Choroid plexus epithelial cell (primary cell): ENCODE data around the gene FBXO21.
"Not testable (repeated sequence)": the region's sequence is repeated elsewhere in the genome, so short reads cannot be mapped to it uniquely, and the experiment has no call there.

Experiments
- DNase-seq: peaks from one replicate; pipeline ENCODE4 v3.0.0-alpha.2; 2010; ENCODE audit warnings: low read depth
- H3K4me3 ChIP-seq: 2 replicates; pipeline ENCODE4 v1.5.1; 2011; ENCODE audit warnings: low read depth, mild to moderate bottlenecking, control low read depth, low read length, moderate library complexity
- TF ChIP-seq, protein P1 (sequence below): conservative IDR thresholded peaks from 2 replicates; pipeline ENCODE4 v1.5.1; 2011; ENCODE audit warnings: low read depth, mild to moderate bottlenecking, control low read depth, inconsistent platforms, low read length, moderate library complexity

The FBXO21 gene

DNA sequence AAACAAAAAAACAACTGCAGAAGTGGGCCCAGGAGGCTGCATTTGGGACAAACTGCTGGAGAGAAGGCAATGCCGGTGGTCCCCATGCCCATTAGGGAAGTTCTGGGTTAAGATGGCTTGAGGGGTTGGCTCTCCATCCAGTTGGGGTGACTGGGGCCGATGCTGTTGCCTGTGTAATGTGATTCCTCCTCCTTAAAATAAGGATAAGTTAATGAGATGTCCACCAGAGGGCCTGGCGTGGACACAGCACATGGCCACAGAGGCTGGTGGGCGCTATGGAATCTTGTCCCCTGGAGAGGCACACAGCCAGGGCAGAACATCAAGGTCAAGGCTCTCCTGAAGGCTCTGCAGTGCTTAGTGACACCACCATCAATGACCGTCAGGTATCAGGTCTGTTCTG is 90.0 kb downstream of the FBXO21 start:
- TF ChIP-seq, protein P1, sequence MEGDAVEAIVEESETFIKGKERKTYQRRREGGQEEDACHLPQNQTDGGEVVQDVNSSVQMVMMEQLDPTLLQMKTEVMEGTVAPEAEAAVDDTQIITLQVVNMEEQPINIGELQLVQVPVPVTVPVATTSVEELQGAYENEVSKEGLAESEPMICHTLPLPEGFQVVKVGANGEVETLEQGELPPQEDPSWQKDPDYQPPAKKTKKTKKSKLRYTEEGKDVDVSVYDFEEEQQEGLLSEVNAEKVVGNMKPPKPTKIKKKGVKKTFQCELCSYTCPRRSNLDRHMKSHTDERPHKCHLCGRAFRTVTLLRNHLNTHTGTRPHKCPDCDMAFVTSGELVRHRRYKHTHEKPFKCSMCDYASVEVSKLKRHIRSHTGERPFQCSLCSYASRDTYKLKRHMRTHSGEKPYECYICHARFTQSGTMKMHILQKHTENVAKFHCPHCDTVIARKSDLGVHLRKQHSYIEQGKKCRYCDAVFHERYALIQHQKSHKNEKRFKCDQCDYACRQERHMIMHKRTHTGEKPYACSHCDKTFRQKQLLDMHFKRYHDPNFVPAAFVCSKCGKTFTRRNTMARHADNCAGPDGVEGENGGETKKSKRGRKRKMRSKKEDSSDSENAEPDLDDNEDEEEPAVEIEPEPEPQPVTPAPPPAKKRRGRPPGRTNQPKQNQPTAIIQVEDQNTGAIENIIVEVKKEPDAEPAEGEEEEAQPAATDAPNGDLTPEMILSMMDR = peak; percentile 66
- H3K4me3 ChIP-seq = no peak overlapping the region
- peak; percentile 33 for DNase-seq

DNA sequence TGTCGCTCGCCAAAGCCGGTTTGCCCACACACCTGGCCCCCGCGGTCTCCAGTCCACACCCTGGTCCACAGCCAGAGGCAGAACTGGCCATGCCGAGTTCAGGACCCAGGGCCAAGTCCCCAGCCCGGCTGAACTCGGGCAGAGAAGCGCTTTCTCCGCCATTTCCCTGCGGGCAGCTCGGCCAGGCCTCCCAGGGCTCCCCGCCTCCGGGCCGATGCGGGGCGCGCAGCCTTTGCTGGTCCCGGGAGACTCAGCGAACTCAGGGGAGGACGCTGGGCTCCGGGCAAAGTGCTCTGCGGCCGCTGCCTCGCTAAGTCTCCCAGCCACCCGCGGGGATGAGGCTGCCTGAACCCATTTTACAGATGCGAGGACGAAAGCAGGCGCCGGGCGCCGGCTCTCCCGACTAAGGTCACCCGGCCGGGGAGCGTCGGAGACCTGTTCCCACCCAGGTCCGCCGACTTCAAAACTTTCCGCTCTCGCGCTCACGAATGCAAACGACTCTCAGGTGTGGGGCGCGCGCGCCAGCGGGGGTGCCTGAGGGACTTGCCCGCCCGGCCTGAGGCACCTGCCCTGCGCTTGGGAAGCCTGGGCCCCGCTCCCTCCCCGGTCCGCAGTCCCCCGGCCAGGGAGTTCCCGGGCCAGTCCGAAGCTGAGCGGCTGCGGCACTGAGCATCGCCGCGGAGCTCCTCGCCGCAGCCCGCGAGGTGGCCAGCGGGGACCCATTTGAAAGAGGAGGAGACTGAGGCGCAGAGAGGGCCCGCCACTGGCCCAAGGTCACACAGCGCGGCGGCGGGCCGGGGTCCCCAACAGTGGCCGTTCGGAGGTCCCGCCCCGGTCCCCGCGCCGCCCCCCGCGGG is 91.7 kb downstream of the FBXO21 start:
- no peak for DNase-seq
- peak overlapping the region; percentile 26 for H3K4me3 ChIP-seq
- TF ChIP-seq, protein P1 = no peak

DNA sequence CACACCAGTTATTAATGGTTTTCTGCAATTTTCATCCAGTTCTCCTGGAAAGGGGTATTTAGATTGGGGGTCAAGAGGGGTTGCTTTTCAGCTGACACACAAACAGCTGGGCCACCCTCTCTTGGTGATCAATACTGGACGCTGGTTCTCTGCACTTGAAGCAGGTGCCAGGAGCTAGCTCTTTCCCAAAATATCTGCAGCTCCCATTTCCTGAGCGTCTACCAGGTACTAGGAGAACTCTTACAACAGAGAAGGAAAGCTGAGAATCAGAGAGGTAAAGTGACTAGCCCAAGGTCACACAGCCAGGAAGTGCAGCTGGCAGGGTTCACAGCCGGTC is 92.3 kb downstream of the FBXO21 start:
- TF ChIP-seq, protein P1 = no peak
- H3K4me3 ChIP-seq = no peak overlapping the region

DNA sequence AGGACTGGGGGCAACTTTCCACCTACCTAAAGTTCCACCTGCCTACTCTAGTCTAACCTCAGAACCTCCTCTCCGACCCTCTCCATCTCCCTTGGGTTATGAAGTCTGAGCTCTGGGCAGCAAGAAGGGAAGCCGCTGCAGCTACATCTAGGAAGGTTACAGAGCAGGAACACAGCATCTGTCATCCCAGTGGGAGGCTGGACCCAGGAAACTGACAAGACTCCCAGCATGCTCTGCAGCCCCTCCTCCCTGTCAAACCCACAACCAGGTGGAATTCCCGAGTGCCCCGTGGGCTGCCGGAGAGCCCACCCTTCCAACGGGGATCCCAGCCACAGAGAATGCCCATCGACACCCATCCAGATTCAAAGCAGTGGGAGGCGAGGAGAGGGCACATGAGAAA is 93.1 kb downstream of the FBXO21 start:
- no peak overlapping the region for H3K4me3 ChIP-seq
- TF ChIP-seq, protein P1 = no peak
- DNase-seq = no peak

More for the DNA sequence above, 92.3 kb downstream of the FBXO21 start:
- DNase-seq = no peak

DNA sequence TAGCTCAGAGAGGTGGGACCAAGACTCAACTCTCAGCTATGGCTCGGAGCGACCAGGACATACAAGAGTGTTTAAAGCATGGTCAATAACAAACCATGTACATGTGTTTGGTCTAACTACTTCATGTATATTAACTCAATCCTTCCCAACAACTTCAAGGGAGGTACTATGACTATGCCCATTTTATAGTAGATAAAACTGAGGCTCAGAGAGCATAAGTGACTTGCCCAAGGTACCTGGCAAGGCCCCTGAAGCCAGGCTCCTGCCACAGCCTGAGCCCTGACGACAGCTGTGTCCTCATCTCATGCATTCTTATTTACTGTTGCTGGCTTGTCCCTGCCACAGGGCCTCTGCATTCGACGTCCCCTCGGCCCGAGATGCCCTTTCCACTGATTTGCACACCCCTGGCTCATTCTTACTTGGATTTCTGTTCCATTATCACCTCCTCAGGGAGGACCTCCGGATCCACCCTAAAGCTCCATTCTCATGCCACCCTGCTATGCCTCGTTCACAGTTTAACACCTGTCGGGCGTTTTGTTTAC is 93.7 kb downstream of the FBXO21 start:
- H3K4me3 ChIP-seq = no peak overlapping the region
- TF ChIP-seq, protein P1 = no peak
- no peak for DNase-seq

DNA sequence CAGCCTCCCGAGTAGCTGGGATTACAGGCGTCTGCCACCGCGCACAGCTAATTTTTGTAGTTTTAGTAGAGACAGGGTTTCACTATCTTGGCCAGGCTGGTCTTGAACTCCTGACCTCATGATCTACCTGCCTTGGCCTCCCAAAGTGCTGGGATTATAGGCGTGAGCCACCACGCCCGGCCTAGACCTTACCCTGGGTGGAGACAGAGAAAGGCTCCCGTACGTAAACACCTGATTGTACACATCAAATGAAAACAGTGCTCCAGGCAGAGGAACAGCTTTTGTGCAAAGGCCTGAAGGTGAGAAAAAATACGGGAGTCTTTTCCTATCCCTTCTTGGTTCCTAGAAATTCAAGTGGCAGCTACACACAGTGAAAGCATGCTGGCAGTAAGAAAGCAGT is 95.1 kb downstream of the FBXO21 start:
- H3K4me3 ChIP-seq, DNase-seq: not testable (repeated sequence)

DNA sequence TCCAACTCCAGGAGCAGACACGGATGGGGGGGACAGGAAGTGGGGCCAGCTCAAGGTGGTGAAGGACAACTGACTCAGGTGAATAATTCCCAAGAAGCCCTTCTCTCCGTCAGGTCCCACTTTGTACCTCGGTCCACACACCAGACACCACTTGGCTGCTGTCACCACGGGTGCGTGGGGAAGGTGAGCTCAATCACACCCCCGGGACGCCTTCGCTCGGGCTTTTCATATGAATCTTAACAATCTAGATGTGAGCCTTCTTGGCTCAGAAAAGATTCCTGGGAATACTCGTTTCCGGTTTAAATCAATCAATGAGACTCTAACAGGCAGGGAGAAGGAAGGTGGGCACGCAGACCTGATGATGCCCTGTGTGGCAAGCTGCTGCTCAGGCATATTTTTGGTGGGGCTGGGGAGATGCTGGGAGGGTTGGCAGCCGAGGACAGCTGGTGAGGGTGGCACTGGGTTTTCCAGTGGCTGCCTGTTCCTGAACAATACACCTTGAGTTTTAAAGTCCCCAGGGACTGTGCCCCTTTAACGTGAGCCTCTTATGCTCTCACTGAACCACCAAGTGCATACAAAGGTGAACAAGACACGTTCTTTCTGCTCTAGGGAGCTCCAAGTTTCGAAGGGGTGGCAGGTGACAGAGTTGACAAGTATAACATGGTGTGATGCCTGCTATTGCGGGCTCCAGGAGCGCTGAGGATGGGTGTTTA is 96.2 kb downstream of the FBXO21 start:
- no peak for DNase-seq
- TF ChIP-seq, protein P1 = no peak
- H3K4me3 ChIP-seq = no peak overlapping the region
